Measurements from ENCODE around the gene LDHB.

DNA sequence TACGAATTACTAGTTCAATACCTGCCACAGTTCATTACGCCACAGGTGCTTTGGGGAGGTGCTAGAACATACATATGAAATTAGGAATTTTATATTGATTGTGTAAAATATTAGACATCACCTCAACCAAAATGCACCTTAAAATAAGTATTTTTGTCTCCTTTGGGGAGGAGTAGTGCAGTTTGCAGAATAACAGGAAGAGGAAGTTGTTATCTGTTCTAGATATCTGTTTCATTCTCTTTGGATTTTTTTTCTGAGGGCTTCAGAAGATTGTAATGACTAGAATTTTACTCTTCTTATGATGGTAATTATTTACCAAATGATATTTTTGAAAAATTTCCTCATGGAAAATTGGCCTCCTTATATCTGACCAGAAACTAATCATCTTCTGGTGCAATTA, 43.1 kb downstream of the LDHB start:
- TF ChIP-seq, protein P1, sequence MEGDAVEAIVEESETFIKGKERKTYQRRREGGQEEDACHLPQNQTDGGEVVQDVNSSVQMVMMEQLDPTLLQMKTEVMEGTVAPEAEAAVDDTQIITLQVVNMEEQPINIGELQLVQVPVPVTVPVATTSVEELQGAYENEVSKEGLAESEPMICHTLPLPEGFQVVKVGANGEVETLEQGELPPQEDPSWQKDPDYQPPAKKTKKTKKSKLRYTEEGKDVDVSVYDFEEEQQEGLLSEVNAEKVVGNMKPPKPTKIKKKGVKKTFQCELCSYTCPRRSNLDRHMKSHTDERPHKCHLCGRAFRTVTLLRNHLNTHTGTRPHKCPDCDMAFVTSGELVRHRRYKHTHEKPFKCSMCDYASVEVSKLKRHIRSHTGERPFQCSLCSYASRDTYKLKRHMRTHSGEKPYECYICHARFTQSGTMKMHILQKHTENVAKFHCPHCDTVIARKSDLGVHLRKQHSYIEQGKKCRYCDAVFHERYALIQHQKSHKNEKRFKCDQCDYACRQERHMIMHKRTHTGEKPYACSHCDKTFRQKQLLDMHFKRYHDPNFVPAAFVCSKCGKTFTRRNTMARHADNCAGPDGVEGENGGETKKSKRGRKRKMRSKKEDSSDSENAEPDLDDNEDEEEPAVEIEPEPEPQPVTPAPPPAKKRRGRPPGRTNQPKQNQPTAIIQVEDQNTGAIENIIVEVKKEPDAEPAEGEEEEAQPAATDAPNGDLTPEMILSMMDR (IDR thresholded peaks at IDR 0.05; ENCODE audit: low read depth, low read length) = no peak
- no peak for TF ChIP-seq EZH2phosphoT487 (IDR thresholded peaks at IDR 0.05; ENCODE audit: low read depth)
